GM06990 (cell line): ENCODE data around the gene SLC7A10.
"Not testable (repeated sequence)": the region's sequence is repeated elsewhere in the genome, so short reads cannot be mapped to it uniquely, and the experiment has no call there.

ENCODE experiments used
- DNase-seq: peaks from one replicate; pipeline ENCODE4 v3.0.0-alpha.2; 2011; ENCODE audit not compliant: insufficient read length; ENCODE audit errors: extremely low read depth
- H3K27me3 ChIP-seq: replicated peaks from 2 replicates; pipeline ENCODE4 v1.6.0; 2011; ENCODE audit warnings: low read length; ENCODE audit not compliant: control insufficient read depth, insufficient read depth
- H3K36me3 ChIP-seq: 2 replicates; pipeline ENCODE4 v1.5.1; 2011; ENCODE audit warnings: low read length; ENCODE audit not compliant: control insufficient read depth, insufficient read depth
- H3K4me3 ChIP-seq: replicated peaks from 2 replicates; pipeline ENCODE4 v1.5.1; 2011; ENCODE audit warnings: low read depth, mild to moderate bottlenecking, control low read depth, low read length
- CTCF ChIP-seq: IDR thresholded peaks from 2 replicates; pipeline ENCODE4 v1.5.1; 2011; ENCODE audit warnings: low read length, control low read depth, mild to moderate bottlenecking, inconsistent platforms; ENCODE audit not compliant: insufficient read depth, poor library complexity, severe bottlenecking

SLC7A10 gene

GRCh38 chr19:33193865-33194362, 31.7 kb downstream of the SLC7A10 start, which contains the start of gene LRP3:
Gene LRP3, plus strand, starts transcription at chr19:33194330. Its CDS starts 456 bp downstream, at chr19:33194786.
- H3K36me3 ChIP-seq = no peaks in the 10 kb centered on the region
- TF ChIP-seq CTCF = no peak
- H3K4me3 ChIP-seq = no peak within 1 kb of the TSS
- no peak for DNase-seq
- H3K27me3 ChIP-seq = no peaks in the 10 kb centered on the region; the same call in none of the 2 replicates

- H3K27me3 ChIP-seq = no peaks in the 10 kb centered on the region; the same call in none of the 2 replicates
- H3K36me3 ChIP-seq = no peaks in the 10 kb centered on the region
- TF ChIP-seq CTCF = no peak
- no peak for DNase-seq
- H3K4me3 ChIP-seq = no peak overlapping the region
These were observed 32.3 kb downstream of the SLC7A10 start for GRCh38 chr19:33193269-33193864.

- Histone ChIP-seq H3K4me3 (no peak overlapping the region), H3K27me3 (no peaks in the 10 kb centered on the region; the same call in none of the 2 replicates), H3K36me3 (no peaks in the 10 kb centered on the region)
- peak; percentile 31 for TF ChIP-seq CTCF
- no peak for DNase-seq
These were observed 33.6 kb downstream of the SLC7A10 start for GRCh38 chr19:33192010-33192409.

GRCh38 chr19:33191501-33191900, 34.1 kb downstream of the SLC7A10 start:
- Histone ChIP-seq H3K4me3 (no peak overlapping the region), H3K27me3 (no peaks in the 10 kb centered on the region; the same call in none of the 2 replicates), H3K36me3 (no peaks in the 10 kb centered on the region)
- DNase-seq = no peak
- TF ChIP-seq CTCF = no peak

- H3K27me3 ChIP-seq, H3K4me3 ChIP-seq, H3K36me3 ChIP-seq, DNase-seq: not testable (repeated sequence)
These were observed 34.6 kb downstream of the SLC7A10 start for GRCh38 chr19:33191092-33191491.

- TF ChIP-seq CTCF = no peak
- Histone ChIP-seq H3K27me3 (no peaks in the 10 kb centered on the region; the same call in none of the 2 replicates), H3K36me3 (no peaks in the 10 kb centered on the region), H3K4me3 (no peak overlapping the region)
- DNase-seq = no peak
These were observed 36.2 kb downstream of the SLC7A10 start for GRCh38 chr19:33189453-33189852.
